ENCODE measurements around the gene SSX2IP.

The SSX2IP gene

GRCh38 chr1:84708031-84708430 lies 17.8 kb upstream of the SSX2IP start:
- no peak for DNase-seq

GRCh38 chr1:84705513-84705912 lies 15.3 kb upstream of the SSX2IP start:
- no peak for DNase-seq

GRCh38 chr1:84704872-84705417 lies 14.7 kb upstream of the SSX2IP start:
- DNase-seq: no peak

GRCh38 chr1:84703431-84703830 lies 13.2 kb upstream of the SSX2IP start:
- DNase-seq: no peak

GRCh38 chr1:84702143-84702542 lies 11.9 kb upstream of the SSX2IP start:
- no peak for DNase-seq

- DNase-seq: no peak
Measured at GRCh38 chr1:84701376-84701775, 11.1 kb upstream of the SSX2IP start.

- DNase-seq: no peak
Measured at GRCh38 chr1:84700070-84700469, 9.8 kb upstream of the SSX2IP start.

- no peak for DNase-seq
Measured at GRCh38 chr1:84698151-84699110, 8.2 kb upstream of the SSX2IP start.

GRCh38 chr1:84693785-84694184 lies 3.5 kb upstream of the SSX2IP start:
- DNase-seq: no peak

- DNase-seq: peak in 3 of 6 experiments; percentile 50 to 67 (median 54)
Measured at GRCh38 chr1:84693005-84693404, 2.7 kb upstream of the SSX2IP start.

GRCh38 chr1:84692391-84692790 lies 2.1 kb upstream of the SSX2IP start:
- no peak for DNase-seq

- DNase-seq: peak in 1 of 6 experiments; percentile 10
Measured at GRCh38 chr1:84691122-84691783, 992 bp upstream of the SSX2IP start.

- no peak for DNase-seq
Measured at GRCh38 chr1:84689514-84690396, 506 bp downstream of the SSX2IP start.

- no peak for DNase-seq
Measured at GRCh38 chr1:84688463-84689061, 1.7 kb downstream of the SSX2IP start.

- no peak for DNase-seq
Measured at GRCh38 chr1:84687714-84688462, 2.4 kb downstream of the SSX2IP start.

GRCh38 chr1:84686223-84686622 lies 4.0 kb downstream of the SSX2IP start:
- no peak for DNase-seq

GRCh38 chr1:84683508-84683907 lies 6.8 kb downstream of the SSX2IP start:
- DNase-seq: no peak

- no peak for DNase-seq
Measured at GRCh38 chr1:84682047-84682446, 8.2 kb downstream of the SSX2IP start.

GRCh38 chr1:84677415-84678099 lies 12.7 kb downstream of the SSX2IP start:
- DNase-seq: no peak

GRCh38 chr1:84675631-84676030 lies 14.6 kb downstream of the SSX2IP start:
- DNase-seq: no peak

- no peak for DNase-seq
Measured at GRCh38 chr1:84675106-84675505, 15.2 kb downstream of the SSX2IP start.
